ENCODE measurements around the gene LRP1B.
A peak's percentile ranks its signal among the peaks of the same experiment; 100 is the strongest.

The LRP1B gene

DNA sequence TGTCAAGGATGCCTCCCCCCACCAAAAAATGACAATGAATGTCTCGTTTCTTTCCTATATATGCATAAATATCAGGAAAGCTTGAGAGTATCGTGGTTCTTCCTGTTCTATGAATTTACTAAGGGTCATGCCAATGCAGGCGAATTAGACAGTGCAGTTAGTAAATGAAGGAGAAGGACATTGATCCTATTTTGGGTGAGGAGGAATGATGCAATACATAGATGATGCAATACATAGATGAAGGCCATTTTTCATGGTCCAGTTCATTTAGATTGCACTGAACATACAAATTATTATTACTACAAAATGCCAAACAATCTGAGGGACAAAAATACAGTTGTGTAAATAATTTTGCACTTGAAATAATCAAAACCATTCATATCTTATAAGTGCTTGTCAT is 1265.0 kb downstream of the LRP1B start:
- Histone ChIP-seq H3K27ac (no peak overlapping the region), H3K4me1 (0 out of 20 replicates have a peak, but pooled peaks cover 0 to 5% (median 0%) of the 10 kb centered on the region in 10 experiments), H3K4me3 (no peak overlapping the region), H3K4me2 (peak overlapping the region in 2 of 11 experiments; percentile 17 to 35; a peak in 3 of 22 replicates), H3K27me3 (no peaks in the 10 kb centered on the region), H3K9ac (no peak overlapping the region), H3K9me3 (replicated peaks in 1 of 11) (peaks cover 18 to 27% (median 23%) of the 10 kb centered on the region in 11 experiments), H4K20me1 (no peaks in the 10 kb centered on the region), H3K36me3 (no peaks in the 10 kb centered on the region)
- peak in 4 of 11 experiments; percentile 12 to 47 (median 32); a peak in 5 of 22 replicates for TF ChIP-seq Cebpa-rat (IDR thresholded peaks at IDR 0.05)

DNA sequence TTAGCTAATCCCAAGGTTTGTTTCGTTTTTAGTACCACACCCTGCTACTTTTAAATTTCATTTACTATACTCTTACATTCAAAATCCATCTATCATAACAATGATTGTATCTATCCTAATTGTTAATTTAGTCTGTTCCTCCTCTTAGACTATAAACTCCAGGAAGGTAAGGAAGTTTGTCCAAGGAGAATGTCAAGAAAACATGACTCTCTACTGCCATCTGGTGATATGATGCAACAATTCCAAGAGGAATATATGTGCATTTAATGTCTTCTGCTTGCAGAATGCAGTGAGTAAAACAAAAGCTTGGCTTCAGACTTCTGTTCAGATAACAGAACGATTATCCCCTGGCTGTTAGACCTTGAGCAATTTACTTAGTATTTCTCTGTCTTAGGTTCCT is 1267.1 kb downstream of the LRP1B start:
- no peaks in the 10 kb centered on the region for H3K27me3 ChIP-seq
- no peak overlapping the region for H3K4me3 ChIP-seq
- H4K20me1 ChIP-seq = no peaks in the 10 kb centered on the region
- H3K4me2 ChIP-seq = no peak overlapping the region
- H3K9me3 ChIP-seq (replicated peaks in 1 of 11) = peaks cover 5 to 14% (median 9%) of the 10 kb centered on the region in 11 experiments
- TF ChIP-seq Cebpa-rat (IDR thresholded peaks at IDR 0.05) = peak in 3 of 11 experiments; percentile 27 to 58 (median 54); a peak in 5 of 22 replicates
- no peak overlapping the region for H3K27ac ChIP-seq
- 0 out of 20 replicates have a peak, but pooled peaks cover 0 to 5% (median 0%) of the 10 kb centered on the region in 10 experiments for H3K4me1 ChIP-seq
- H3K36me3 ChIP-seq = no peaks in the 10 kb centered on the region
- no peak overlapping the region for H3K9ac ChIP-seq

DNA sequence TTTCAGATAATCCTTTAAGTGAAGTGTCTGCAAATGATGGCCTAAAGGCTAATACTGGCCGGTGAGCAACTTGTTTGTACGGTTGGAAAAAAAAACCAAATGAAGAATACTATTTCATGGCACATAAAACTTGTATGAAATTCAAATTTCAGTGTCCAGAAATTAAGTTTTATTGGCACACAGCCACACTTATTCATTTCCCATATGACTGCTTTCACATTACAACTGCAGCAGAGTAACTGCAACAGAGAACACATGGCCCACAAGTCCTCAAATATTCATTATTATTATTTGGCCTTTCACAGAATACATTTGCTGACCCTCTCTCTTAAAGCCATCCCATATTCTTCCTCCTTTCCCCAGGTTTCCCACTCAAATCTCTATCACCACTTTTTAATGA is 1268.6 kb downstream of the LRP1B start:
- Histone ChIP-seq H3K4me2 (no peak overlapping the region), H3K36me3 (no peaks in the 10 kb centered on the region), H3K4me3 (no peak overlapping the region), H3K9ac (no peak overlapping the region), H4K20me1 (no peaks in the 10 kb centered on the region), H3K9me3 (replicated peaks in 1 of 11) (peaks cover 0 to 5% (median 0%) of the 10 kb centered on the region in 11 experiments; a peak in 3 of 22 replicates), H3K4me1 (0 out of 20 replicates have a peak, but pooled peaks cover 0 to 5% (median 0%) of the 10 kb centered on the region in 10 experiments), H3K27ac (no peak overlapping the region), H3K27me3 (no peaks in the 10 kb centered on the region)
- no peak for TF ChIP-seq Cebpa-rat (IDR thresholded peaks at IDR 0.05)

DNA sequence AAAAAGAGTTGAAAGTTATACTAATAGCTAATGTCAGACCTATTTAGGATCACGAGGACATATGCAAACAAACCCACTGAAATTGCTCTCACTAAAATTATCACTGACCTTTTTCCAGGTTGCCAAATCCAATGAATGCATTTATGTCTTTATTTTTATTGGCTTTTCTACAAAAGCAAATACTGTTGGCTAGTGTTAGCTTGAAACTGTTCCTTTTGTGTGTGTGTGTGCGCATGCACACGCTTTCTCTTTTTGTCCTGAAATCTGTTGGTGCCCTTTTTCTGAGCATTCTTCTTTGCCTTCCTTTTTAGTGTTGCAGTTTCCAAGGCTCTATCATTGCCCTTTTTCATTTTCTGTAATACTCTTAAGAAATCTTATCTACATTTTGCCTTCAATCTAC is 1269.2 kb downstream of the LRP1B start:
- Histone ChIP-seq H3K27ac (no peak overlapping the region), H3K4me3 (no peak overlapping the region), H3K9ac (no peak overlapping the region), H3K27me3 (no peaks in the 10 kb centered on the region), H3K9me3 (replicated peaks in 1 of 11) (peaks cover 0 to 5% (median 0%) of the 10 kb centered on the region in 11 experiments; a peak in 3 of 22 replicates), H3K4me2 (no peak overlapping the region), H3K36me3 (no peaks in the 10 kb centered on the region), H3K4me1 (0 out of 20 replicates have a peak, but pooled peaks cover 0 to 5% (median 0%) of the 10 kb centered on the region in 10 experiments), H4K20me1 (no peaks in the 10 kb centered on the region)
- no peak for TF ChIP-seq Cebpa-rat (IDR thresholded peaks at IDR 0.05)

DNA sequence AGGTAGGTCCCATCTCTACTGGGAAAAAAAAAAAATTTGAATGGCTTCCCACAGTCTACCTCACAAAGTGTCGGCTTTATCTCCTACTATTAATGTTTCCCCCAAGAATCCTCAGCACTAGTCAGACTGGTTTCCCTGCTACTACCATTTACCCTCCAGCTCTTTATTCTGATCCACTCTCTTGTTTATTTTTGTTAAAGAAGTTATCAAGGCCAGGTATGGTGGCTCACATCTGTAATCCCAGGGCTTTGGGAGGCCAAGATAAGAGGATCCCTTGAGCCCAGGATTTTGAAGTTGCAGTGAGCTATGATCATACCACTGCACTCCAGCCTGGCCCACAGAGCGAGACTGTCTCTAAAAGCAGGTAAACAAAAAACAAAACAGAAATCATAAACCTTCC is 1275.3 kb downstream of the LRP1B start:
- no peak overlapping the region for H3K4me2 ChIP-seq
- no peaks in the 10 kb centered on the region for H3K27me3 ChIP-seq
- H3K4me3 ChIP-seq = no peak overlapping the region
- no peaks in the 10 kb centered on the region for H3K4me1 ChIP-seq
- TF ChIP-seq Cebpa-rat (IDR thresholded peaks at IDR 0.05) = no peak
- no peak overlapping the region for H3K27ac ChIP-seq
- H3K9me3 ChIP-seq (replicated peaks in 1 of 11) = peaks cover 0 to 5% (median 0%) of the 10 kb centered on the region in 11 experiments; a peak in 2 of 22 replicates
- H4K20me1 ChIP-seq = no peaks in the 10 kb centered on the region
- no peaks in the 10 kb centered on the region for H3K36me3 ChIP-seq
- no peak overlapping the region for H3K9ac ChIP-seq

DNA sequence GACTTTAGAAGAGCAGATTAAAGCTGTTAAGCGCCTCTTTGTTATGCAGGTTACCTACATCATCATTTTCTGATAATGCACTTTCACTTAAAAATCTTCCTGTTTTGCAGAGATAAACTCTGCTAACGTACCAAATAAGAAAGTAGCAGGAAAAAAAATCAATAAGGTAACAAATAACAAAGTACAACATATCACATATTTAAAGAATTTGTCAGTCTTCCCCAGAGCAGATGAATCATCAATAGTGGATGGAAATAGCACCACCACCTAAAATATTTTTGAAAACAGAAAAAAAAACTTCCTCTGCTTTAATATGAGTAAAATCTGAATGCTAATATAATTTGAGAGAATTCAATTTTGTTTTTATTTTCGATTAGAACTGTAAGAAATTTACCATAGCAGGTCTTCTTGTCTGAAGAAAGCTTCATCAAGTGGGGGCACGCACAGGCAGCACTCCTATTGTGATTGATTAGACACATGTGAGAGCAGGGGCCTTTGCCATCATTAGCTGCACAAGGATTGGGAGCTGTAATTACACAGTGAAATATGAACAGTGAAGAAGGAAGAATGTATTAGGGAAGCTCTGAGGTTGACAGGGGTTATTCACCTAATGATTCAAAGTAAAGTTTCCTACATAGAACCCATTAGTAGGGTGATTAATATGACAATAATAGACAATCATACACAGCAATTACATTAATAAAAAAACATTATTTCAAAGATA is 1279.4 kb downstream of the LRP1B start:
- no peak overlapping the region for H3K4me2 ChIP-seq
- no peaks in the 10 kb centered on the region for H4K20me1 ChIP-seq
- H3K4me1 ChIP-seq = no peaks in the 10 kb centered on the region
- H3K9me3 ChIP-seq (replicated peaks in 1 of 11) = no peaks in the 10 kb centered on the region
- no peaks in the 10 kb centered on the region for H3K36me3 ChIP-seq
- H3K27me3 ChIP-seq = no peaks in the 10 kb centered on the region
- no peak overlapping the region for H3K27ac ChIP-seq
- TF ChIP-seq Cebpa-rat (IDR thresholded peaks at IDR 0.05) = no peak
- H3K9ac ChIP-seq = no peak overlapping the region
- no peak overlapping the region for H3K4me3 ChIP-seq

DNA sequence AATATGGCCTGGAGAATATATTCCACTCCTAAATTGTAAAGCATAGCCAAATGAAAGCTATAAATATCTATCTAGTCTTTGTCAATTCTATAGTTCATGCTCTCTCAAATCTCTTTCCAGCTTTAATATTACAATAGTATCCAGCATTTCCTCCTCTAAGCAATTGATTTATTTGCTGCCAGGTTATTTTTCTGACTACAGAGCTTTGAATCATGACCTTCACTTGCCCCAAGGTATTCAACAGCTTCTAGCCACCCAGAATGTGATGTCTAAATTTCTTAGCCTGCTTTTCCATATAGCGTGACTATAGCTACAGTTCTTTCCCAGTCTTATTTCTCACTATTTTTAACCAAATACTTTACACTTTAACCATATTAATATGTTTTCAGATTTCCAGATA is 1287.6 kb downstream of the LRP1B start:
- Histone ChIP-seq H3K27me3 (no peaks in the 10 kb centered on the region), H3K4me3 (no peak overlapping the region), H3K9me3 (replicated peaks in 1 of 11) (no peaks in the 10 kb centered on the region), H3K4me2 (no peak overlapping the region), H3K9ac (no peak overlapping the region), H3K36me3 (no peaks in the 10 kb centered on the region), H3K27ac (no peak overlapping the region), H4K20me1 (no peaks in the 10 kb centered on the region), H3K4me1 (no peaks in the 10 kb centered on the region)
- TF ChIP-seq Cebpa-rat (IDR thresholded peaks at IDR 0.05) = no peak

DNA sequence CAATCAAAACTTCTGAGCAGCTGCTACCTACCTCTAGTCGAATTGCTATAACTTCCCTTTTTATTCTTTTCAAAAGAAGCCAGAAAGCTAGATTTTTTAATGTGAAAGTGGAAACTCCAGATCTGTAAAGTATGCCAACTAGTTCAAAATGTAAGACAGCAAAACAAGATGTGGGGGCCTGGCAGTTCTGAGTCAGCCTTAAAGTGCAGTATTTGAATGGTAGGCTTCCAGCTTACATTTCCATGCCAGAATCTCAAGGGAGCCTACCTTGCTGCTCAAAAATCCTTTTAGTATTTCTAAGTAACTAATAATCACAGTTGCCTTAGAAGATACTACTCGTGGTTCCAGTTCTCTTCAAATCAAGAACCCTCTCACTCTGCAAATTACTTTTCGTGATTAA is 1288.7 kb downstream of the LRP1B start:
- Histone ChIP-seq H3K4me2 (no peak overlapping the region), H3K9me3 (replicated peaks in 1 of 11) (no peaks in the 10 kb centered on the region), H3K9ac (no peak overlapping the region), H4K20me1 (no peaks in the 10 kb centered on the region), H3K27me3 (no peaks in the 10 kb centered on the region), H3K36me3 (no peaks in the 10 kb centered on the region), H3K4me1 (no peaks in the 10 kb centered on the region), H3K27ac (no peak overlapping the region), H3K4me3 (no peak overlapping the region)
- TF ChIP-seq Cebpa-rat (IDR thresholded peaks at IDR 0.05) = no peak

DNA sequence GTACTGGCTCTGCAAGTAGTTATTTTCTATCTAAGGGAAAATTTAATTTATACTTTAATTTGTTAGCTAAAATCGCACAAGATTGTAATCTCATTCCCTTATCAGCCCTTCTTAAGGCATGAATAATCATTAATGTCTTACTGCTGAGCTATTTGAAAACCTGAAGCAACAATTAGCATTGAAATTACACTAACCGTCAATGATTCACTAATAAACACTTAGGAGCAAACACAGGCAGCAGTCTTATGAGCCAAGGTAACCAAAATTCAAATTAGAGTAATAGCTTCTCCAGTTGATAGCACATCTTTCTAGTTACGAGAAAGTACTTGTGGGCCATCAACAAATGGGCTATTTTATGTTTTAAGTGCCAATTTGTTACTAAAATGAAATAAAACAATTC is 1289.7 kb downstream of the LRP1B start:
- no peak overlapping the region for H3K27ac ChIP-seq
- no peaks in the 10 kb centered on the region for H3K27me3 ChIP-seq
- no peak overlapping the region for H3K9ac ChIP-seq
- TF ChIP-seq Cebpa-rat (IDR thresholded peaks at IDR 0.05) = no peak
- no peaks in the 10 kb centered on the region for H4K20me1 ChIP-seq
- H3K4me3 ChIP-seq = no peak overlapping the region
- H3K9me3 ChIP-seq (replicated peaks in 1 of 11) = no peaks in the 10 kb centered on the region
- no peaks in the 10 kb centered on the region for H3K36me3 ChIP-seq
- H3K4me2 ChIP-seq = no peak overlapping the region
- no peaks in the 10 kb centered on the region for H3K4me1 ChIP-seq

DNA sequence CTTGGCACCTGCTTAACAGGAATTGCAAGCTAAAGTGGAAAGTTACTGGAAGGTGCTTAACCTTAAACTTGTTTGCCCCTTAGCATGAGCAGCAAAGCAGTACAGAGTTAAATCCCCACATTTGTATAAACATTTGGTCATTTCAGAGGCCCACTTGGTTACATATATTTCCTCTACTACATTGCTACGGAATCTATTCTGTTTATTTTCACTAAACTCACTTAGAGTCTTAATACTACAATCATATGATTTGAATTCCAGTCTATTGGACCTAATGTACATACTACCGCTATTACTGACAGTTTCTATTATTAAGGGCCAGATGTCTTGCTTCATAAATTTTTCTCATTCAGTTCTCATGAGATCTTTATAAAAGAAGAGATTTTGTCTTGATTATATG is 1294.0 kb downstream of the LRP1B start:
- no peak overlapping the region for H3K4me3 ChIP-seq
- no peaks in the 10 kb centered on the region for H3K27me3 ChIP-seq
- no peak overlapping the region for H3K27ac ChIP-seq
- H3K4me1 ChIP-seq = peaks cover 0 to 4% (median 0%) of the 10 kb centered on the region in 10 experiments; a peak in 1 of 20 replicates
- H3K9me3 ChIP-seq (replicated peaks in 1 of 11) = no peaks in the 10 kb centered on the region
- H3K36me3 ChIP-seq = no peaks in the 10 kb centered on the region
- H3K4me2 ChIP-seq = no peak overlapping the region
- no peak for TF ChIP-seq Cebpa-rat (IDR thresholded peaks at IDR 0.05)
- H3K9ac ChIP-seq = no peak overlapping the region
- no peaks in the 10 kb centered on the region for H4K20me1 ChIP-seq

All from BLaER1 treated with 17β-estradiol and CSF1 and Interleukin-3, amounts not matched to agents 10 nM and 100 nM (cell line).